Measurements from ENCODE around the gene FRMD4A.

The FRMD4A gene

GRCh38 chr10:13604357-13605040, 726.2 kb downstream of the FRMD4A start:
- TF ChIP-seq CTCF (IDR thresholded peaks at IDR 0.05) (no peak), ZFX (IDR thresholded peaks at IDR 0.05; ENCODE audit: borderline replicate concordance) (no peak)
- no peak overlapping the region for H3K27ac ChIP-seq

GRCh38 chr10:13597909-13598308, 732.8 kb downstream of the FRMD4A start:
- TF ChIP-seq ZFX (IDR thresholded peaks at IDR 0.05; ENCODE audit: borderline replicate concordance) (no peak), CTCF (IDR thresholded peaks at IDR 0.05) (no peak)
- no peak overlapping the region for H3K27ac ChIP-seq

GRCh38 chr10:13594641-13595040, 736.1 kb downstream of the FRMD4A start:
- TF ChIP-seq CTCF (IDR thresholded peaks at IDR 0.05) (no peak), ZFX (IDR thresholded peaks at IDR 0.05; ENCODE audit: borderline replicate concordance) (no peak)
- H3K27ac ChIP-seq: no peak overlapping the region
